GM12878 (cell line): ENCODE results near the gene KLKB1. TPM values are rescaled to one million over a fixed set of nuclear protein-coding genes. Genes with fewer than 3 reads are reported as not detected.

Experiments used
- ATF2 ChIP-seq: IDR thresholded peaks from 2 replicates; pipeline ENCODE4 v1.6.1; 2012; ENCODE audit warnings: low read length, inconsistent platforms
- BCL11A ChIP-seq: IDR thresholded peaks from 2 replicates; pipeline ENCODE4 v1.6.1; 2011; ENCODE audit warnings: low read depth, low read length
- CEBPB ChIP-seq, 2 experiments: fragments of 150-350 bp in 1 of 2; IDR thresholded peaks; 2 replicates each; pipeline ENCODE4 v1.6.1; 2012 to 2014; ENCODE audit warnings: low read depth in 2 of 2, low read length in 2 of 2, borderline replicate concordance in 1 of 2, inconsistent platforms in 1 of 2
- DPF2 ChIP-seq: fragments of 450-650 bp; IDR thresholded peaks from 2 replicates; pipeline ENCODE4 v1.6.1; 2017; ENCODE audit warnings: mild to moderate bottlenecking
- E2F4 ChIP-seq: IDR thresholded peaks from 2 replicates; pipeline ENCODE4 v1.6.1; 2012; ENCODE audit warnings: low read depth, low read length, improper control_type of control experiment
- ESRRA ChIP-seq: IDR thresholded peaks from 2 replicates; pipeline ENCODE4 v1.6.1; 2012; ENCODE audit warnings: mild to moderate bottlenecking, low read length, improper control_type of control experiment
- GABPA ChIP-seq: IDR thresholded peaks from 2 replicates; pipeline ENCODE4 v1.6.1; 2014; ENCODE audit warnings: antibody characterized with exemption, low read depth, mild to moderate bottlenecking, inconsistent platforms
- KAT2A ChIP-seq: conservative IDR thresholded peaks from 2 replicates; pipeline ENCODE4 v1.6.1; 2011; ENCODE audit warnings: low read depth, low read length; ENCODE audit not compliant: control insufficient read depth
- MEF2A ChIP-seq: IDR thresholded peaks from 2 replicates; pipeline ENCODE4 v1.6.1; 2011; ENCODE audit warnings: low read depth, mild to moderate bottlenecking, low read length, moderate library complexity; ENCODE audit not compliant: insufficient read depth
- NR2C1 ChIP-seq: fragments of 450-650 bp; IDR thresholded peaks from 2 replicates; pipeline ENCODE4 v1.6.1; 2017; ENCODE audit warnings: antibody characterized with exemption, mild to moderate bottlenecking, moderate library complexity
- POLR2A ChIP-seq: IDR thresholded peaks from 2 replicates; pipeline ENCODE4 v1.6.1; 2011; ENCODE audit warnings: low read depth, mild to moderate bottlenecking, low read length
- RAD21 ChIP-seq: IDR thresholded peaks from 2 replicates; pipeline ENCODE4 v1.6.1; 2011; ENCODE audit warnings: mild to moderate bottlenecking, low read depth, low read length, moderate library complexity; ENCODE audit not compliant: insufficient read depth
- RB1 ChIP-seq: fragments of 450-650 bp; formaldehyde crosslinking; IDR thresholded peaks from 2 replicates; pipeline ENCODE4 v1.6.1; 2017; ENCODE audit warnings: mild to moderate bottlenecking, borderline replicate concordance
- SKIL ChIP-seq: fragments of 450-650 bp; IDR thresholded peaks from 2 replicates; pipeline ENCODE4 v1.6.1; 2017; ENCODE audit warnings: mild to moderate bottlenecking, low read depth, inconsistent platforms; ENCODE audit not compliant: poor library complexity, severe bottlenecking
- STAT3 ChIP-seq: IDR thresholded peaks from 2 replicates; pipeline ENCODE4 v1.6.1; 2011; ENCODE audit warnings: low read depth, low read length, improper control_type of control experiment
- TARDBP ChIP-seq: IDR thresholded peaks from 2 replicates; pipeline ENCODE4 v1.6.1; 2016; ENCODE audit warnings: borderline replicate concordance
- USF1 ChIP-seq: IDR thresholded peaks from 2 replicates; pipeline ENCODE4 v1.6.1; 2011; ENCODE audit warnings: borderline replicate concordance, low read depth, mild to moderate bottlenecking, moderate library complexity, mixed read lengths, low read length; ENCODE audit not compliant: insufficient read depth; ENCODE audit errors: extremely low read length
- YY1 ChIP-seq: IDR thresholded peaks from 2 replicates; pipeline ENCODE4 v1.6.1; 2011; ENCODE audit warnings: low read depth, mild to moderate bottlenecking, low read length
- ZBTB40 ChIP-seq: fragments of 450-650 bp; IDR thresholded peaks from 2 replicates; pipeline ENCODE4 v1.6.1; 2016; ENCODE audit warnings: mild to moderate bottlenecking, moderate library complexity, borderline replicate concordance
- ZNF217 ChIP-seq: fragments of 450-650 bp; IDR thresholded peaks from 2 replicates; pipeline ENCODE4 v1.6.1; 2017; ENCODE audit warnings: antibody characterized with exemption, mild to moderate bottlenecking
- ZSCAN29 ChIP-seq: fragments of 450-650 bp; IDR thresholded peaks from 2 replicates; pipeline ENCODE4 v1.6.1; 2017; ENCODE audit warnings: mild to moderate bottlenecking, moderate library complexity
- polyA plus RNA-seq, 11 experiments: library from polyadenylated mRNA; depleted of rRNA in 4 of 11; unstranded in 6 of 11; stranded (reverse) in 5 of 11; fragments of >200 nt; fragmentation: Nextera tagmentation in 4 of 11; fragmentation: Illumina TruSeq in 1 of 11; extraction: Ambion mirVana in 4 of 11; extraction: Trizol in 1 of 11; gene quantifications; 1 replicate in 1 of 11; 2 replicates in 10 of 11; pipeline versions ENCODE4 v1.2.1 to v1.2.3, GENCODE V29; 2011 to 2016; ENCODE audit warnings: inconsistent platforms in 2 of 11, missing spikeins in 2 of 11, low read depth in 1 of 11
- total RNA-seq, 4 experiments: library from RNA; depleted of rRNA in 3 of 4; stranded (reverse); fragments of >200 nt in 3 of 4; fragmentation: Illumina TruSeq in 1 of 4; extraction: Trizol in 1 of 4; gene quantifications; 2 replicates each; pipeline versions ENCODE4 v1.2.1 to v1.2.3, GENCODE V29; 2013 to 2021

Gene KLKB1
- total and polyA plus RNA-seq, 10 of the 15 experiments (the other 5 are each of a cell fraction or from before 2014, with no cell fraction given) = 0.04 TPM; not detected in 9

GRCh38 chr4:186191200-186192065 lies 35.9 kb upstream of the KLKB1 start, which contains the start of gene CYP4V2 (continued):
- TF ChIP-seq ZBTB40 = peak; percentile 84
- TF ChIP-seq BCL11A = no peak
- TF ChIP-seq DPF2 = peak; percentile 89
- peak; percentile 86 for TF ChIP-seq GABPA
- TF ChIP-seq ESRRA = no peak
- TF ChIP-seq TARDBP = no peak
- TF ChIP-seq ATF2 = no peak
- no peak for TF ChIP-seq KAT2A
- TF ChIP-seq STAT3 = no peak
- peak; percentile 49 for TF ChIP-seq USF1
- TF ChIP-seq E2F4 = 0 out of 2 replicates have a peak, but pooled peaks have one; percentile 3
- no peak for TF ChIP-seq SKIL
- TF ChIP-seq RAD21 = peak; percentile 42
- TF ChIP-seq YY1 = peak; percentile 72
- no peak for TF ChIP-seq CEBPB (IDR thresholded peaks at IDR 0.05; ENCODE audit: borderline replicate concordance in 1 of 2, low read depth in 2 of 2, low read length in 2 of 2)
- TF ChIP-seq POLR2A = peak; percentile 83
- peak; percentile 86 for TF ChIP-seq ZNF217
- TF ChIP-seq MEF2A = peak; percentile 33; the same call in 1 of the 2 replicates
- peak; percentile 90 for TF ChIP-seq NR2C1
- TF ChIP-seq ZSCAN29 = peak; percentile 30; the same call in 1 of the 2 replicates
- peak; percentile 94 for TF ChIP-seq RB1
